Chondrocyte (in vitro differentiated cells): ENCODE results near the gene KAZN. TPM values are rescaled to one million over a fixed set of nuclear protein-coding genes. Genes with fewer than 3 reads are reported as not detected.

Source experiments
- DNase-seq: peaks from one replicate; pipeline ENCODE4 v3.0.0; 2021; ENCODE audit warnings: mixed read lengths, low spot score
- H3K27ac Mint-ChIP-seq: one replicate; pipeline ENCODE4 v1.8.0; 2021; ENCODE audit warnings: mild to moderate bottlenecking, moderate library complexity, mixed read lengths; ENCODE audit not compliant: unreplicated experiment
- H3K27me3 Mint-ChIP-seq: 2 replicates; pipeline ENCODE4 v1.8.0; 2021; ENCODE audit warnings: low read depth, mixed read lengths
- H3K36me3 Mint-ChIP-seq: 2 replicates; pipeline ENCODE4 v1.8.0; 2021; ENCODE audit warnings: low read depth, mixed read lengths
- H3K4me1 Mint-ChIP-seq: 2 replicates; pipeline ENCODE4 v1.8.0; 2021; ENCODE audit warnings: low read depth, mild to moderate bottlenecking, mixed read lengths
- H3K4me3 Mint-ChIP-seq: one replicate; pipeline ENCODE4 v1.8.0; 2021; ENCODE audit warnings: mild to moderate bottlenecking, moderate library complexity, mixed read lengths; ENCODE audit not compliant: unreplicated experiment
- H3K9me3 Mint-ChIP-seq: 2 replicates; pipeline ENCODE4 v1.8.0; 2021; ENCODE audit warnings: low read depth, mixed read lengths
- total RNA-seq: library from RNA; stranded (reverse); gene quantifications from 3 replicates; pipeline ENCODE4 v1.2.1, GENCODE V29; 2021
- TF ChIP-seq, protein P1 (sequence below): fragments of 200-600 bp; sonication (generic); IDR thresholded peaks from 2 replicates; pipeline ENCODE4 v1.5.0; 2021; ENCODE audit warnings: antibody characterized with exemption, mild to moderate bottlenecking, moderate library complexity

Gene KAZN
- total RNA-seq, 1 donor from 2014 or later, result 29.6 TPM

DNA sequence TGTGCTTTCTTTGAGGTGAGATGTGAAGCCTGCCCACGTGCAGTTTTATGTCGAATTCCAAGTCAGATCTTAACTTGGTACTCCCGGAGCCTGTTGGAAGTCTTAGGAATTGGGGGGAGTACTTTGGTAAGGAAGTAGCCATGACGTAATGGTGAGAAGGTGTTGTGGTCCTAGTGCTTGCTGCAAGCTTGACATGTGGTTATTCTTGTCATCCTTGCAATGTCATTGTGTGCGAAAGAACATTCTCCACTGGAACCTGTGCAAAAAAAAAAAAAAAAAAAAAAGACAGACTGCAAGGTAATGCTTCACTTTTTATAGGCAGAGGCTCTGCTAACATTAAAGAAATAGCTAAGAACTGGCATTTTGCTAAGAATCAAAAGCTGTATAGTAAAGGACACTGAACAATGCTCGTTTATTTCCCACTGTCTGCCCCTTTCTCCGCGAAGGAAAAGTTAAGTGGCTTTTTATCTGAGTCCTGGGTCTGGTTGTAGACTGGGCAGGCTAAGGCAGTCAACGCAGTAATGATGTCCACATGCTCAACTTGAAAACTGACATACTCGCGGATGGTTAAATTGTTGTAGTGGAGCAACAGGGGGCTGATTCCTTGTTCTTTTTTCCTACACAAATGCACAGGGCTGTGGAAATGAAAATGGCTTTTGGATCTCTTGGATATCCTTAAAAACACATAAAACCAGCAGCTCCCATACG lies 2.1 kb downstream of the KAZN start:
- Mint-ChIP-seq H3K4me3 (no peak overlapping the region), H3K27ac (no peak overlapping the region), H3K36me3 (no peaks in the 10 kb centered on the region), H3K27me3 (peaks cover 58% of the 10 kb centered on the region), H3K9me3 (no peaks in the 10 kb centered on the region), H3K4me1 (peaks cover 18% of the 10 kb centered on the region)
- TF ChIP-seq, protein P1, sequence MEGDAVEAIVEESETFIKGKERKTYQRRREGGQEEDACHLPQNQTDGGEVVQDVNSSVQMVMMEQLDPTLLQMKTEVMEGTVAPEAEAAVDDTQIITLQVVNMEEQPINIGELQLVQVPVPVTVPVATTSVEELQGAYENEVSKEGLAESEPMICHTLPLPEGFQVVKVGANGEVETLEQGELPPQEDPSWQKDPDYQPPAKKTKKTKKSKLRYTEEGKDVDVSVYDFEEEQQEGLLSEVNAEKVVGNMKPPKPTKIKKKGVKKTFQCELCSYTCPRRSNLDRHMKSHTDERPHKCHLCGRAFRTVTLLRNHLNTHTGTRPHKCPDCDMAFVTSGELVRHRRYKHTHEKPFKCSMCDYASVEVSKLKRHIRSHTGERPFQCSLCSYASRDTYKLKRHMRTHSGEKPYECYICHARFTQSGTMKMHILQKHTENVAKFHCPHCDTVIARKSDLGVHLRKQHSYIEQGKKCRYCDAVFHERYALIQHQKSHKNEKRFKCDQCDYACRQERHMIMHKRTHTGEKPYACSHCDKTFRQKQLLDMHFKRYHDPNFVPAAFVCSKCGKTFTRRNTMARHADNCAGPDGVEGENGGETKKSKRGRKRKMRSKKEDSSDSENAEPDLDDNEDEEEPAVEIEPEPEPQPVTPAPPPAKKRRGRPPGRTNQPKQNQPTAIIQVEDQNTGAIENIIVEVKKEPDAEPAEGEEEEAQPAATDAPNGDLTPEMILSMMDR, result no peak
- no peak for DNase-seq

DNA sequence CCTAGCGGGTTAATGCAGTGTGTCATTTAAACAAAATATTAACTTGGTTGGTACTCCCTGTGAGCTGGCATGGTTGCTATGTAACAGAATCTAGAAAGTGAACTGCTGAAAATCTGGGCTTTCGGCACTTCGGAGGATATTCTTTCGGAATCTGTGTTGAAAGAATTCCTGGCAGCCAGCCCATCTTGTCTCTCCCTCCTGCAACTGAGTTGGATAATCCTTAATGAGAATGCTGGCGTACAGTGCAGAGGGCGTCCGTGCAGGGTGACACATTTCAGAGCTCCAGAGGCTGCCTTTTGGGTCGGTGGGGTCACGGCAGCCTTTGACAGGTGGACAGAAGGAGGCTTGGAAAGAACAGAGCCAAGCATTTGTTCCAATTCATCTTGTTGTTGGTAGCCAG lies 3.7 kb downstream of the KAZN start:
- Mint-ChIP-seq H3K27ac (no peak overlapping the region), H3K9me3 (no peaks in the 10 kb centered on the region), H3K36me3 (no peaks in the 10 kb centered on the region), H3K4me1 (peaks cover 18% of the 10 kb centered on the region), H3K4me3 (no peak overlapping the region), H3K27me3 (peaks cover 51% of the 10 kb centered on the region)
- no peak for DNase-seq
- TF ChIP-seq, protein P1, result no peak

DNA sequence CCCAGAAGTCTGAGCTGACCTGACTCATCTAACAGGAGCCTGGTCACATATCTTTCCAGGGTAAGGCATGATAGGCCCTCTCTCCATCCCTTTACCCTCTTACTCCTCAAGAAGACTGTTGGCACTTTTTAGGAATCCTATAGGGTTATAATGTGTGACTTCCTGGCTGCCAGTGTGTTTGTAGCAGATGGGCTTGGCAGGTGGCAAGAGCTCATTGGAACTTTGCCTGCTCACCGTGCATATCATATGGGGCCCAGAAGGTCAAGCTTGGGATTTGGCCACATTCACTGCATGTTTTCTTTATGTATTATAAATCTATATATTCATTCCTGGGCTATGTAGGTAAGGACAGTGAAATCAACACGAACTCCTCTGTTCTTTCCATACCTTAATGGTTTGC lies 5.2 kb downstream of the KAZN start:
- no peaks in the 10 kb centered on the region for H3K9me3 Mint-ChIP-seq
- H3K27ac Mint-ChIP-seq, result no peak overlapping the region
- H3K36me3 Mint-ChIP-seq, result no peaks in the 10 kb centered on the region
- H3K4me3 Mint-ChIP-seq, result no peak overlapping the region
- peaks cover 47% of the 10 kb centered on the region for H3K27me3 Mint-ChIP-seq
- DNase-seq, result no peak
- H3K4me1 Mint-ChIP-seq, result peaks cover 12% of the 10 kb centered on the region
- TF ChIP-seq, protein P1, result no peak

DNA sequence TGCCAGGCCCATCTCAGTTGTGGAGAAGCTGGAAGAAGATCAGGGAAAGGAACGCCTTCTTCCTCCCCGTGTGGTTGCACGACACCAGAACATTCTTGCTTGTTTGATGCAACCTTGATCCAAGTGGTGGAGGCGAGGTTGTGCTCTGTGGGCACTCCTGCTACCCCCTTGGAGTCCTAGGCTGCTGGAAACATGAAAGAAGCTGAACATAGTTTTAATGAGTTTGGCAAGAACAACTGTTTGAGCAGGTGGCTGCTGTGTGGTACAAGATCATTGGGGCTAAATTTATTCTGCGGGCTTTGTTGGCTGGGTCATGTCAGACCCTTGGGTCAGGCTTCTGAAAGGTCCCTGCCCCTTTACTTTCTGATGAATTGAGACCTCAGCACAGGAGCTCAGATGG lies 5.9 kb downstream of the KAZN start:
- H3K9me3 Mint-ChIP-seq, result no peaks in the 10 kb centered on the region
- DNase-seq, result no peak
- no peak overlapping the region for H3K27ac Mint-ChIP-seq
- H3K4me1 Mint-ChIP-seq, result peaks cover 9% of the 10 kb centered on the region
- TF ChIP-seq, protein P1, result no peak
- no peak overlapping the region for H3K4me3 Mint-ChIP-seq
- no peaks in the 10 kb centered on the region for H3K36me3 Mint-ChIP-seq
- peaks cover 44% of the 10 kb centered on the region for H3K27me3 Mint-ChIP-seq

DNA sequence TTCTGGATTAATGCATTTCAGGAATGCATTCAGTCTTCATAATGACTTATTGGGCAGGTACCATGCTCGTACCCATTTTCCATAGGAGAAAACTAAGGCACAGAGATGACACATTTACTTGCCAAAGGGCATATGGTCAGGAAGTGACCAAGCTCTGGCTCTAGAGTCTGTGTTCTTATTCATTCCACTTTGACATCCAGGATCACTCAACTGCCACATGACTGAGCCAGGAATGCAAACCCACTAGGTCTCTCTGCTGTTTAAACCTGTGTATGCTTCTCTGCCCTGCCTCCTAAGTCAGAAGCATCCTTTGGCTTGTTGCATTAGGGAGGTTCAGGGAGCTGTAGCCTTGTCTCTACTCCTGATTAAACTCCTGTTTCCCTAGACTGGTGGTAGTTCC lies 7.5 kb downstream of the KAZN start:
- Mint-ChIP-seq H3K9me3 (no peaks in the 10 kb centered on the region), H3K36me3 (no peaks in the 10 kb centered on the region), H3K27me3 (peaks cover 31% of the 10 kb centered on the region), H3K4me1 (peaks cover 5% of the 10 kb centered on the region), H3K27ac (no peak overlapping the region), H3K4me3 (no peak overlapping the region)
- no peak for DNase-seq
- TF ChIP-seq, protein P1, result no peak
